K562 (cell line): ENCODE results near the gene ANKS1A. TPM values are rescaled to one million over a fixed set of nuclear protein-coding genes. Genes with fewer than 3 reads are reported as not detected.

Experiments
- ATAC-seq: fragments of 200-7000 bp; cut with Tn5 transposase; 3 replicates; pipeline ENCODE4 v1.9.1; 2020; ENCODE audit warnings: moderate library complexity
- BruUV-seq: library from RNA; stranded (reverse); fragments of 400-500 nt; replicated peaks from 2 replicates; lab custom pipeline; 2021; lab: Mats Ljungman, UMichigan
- CTCF ChIA-PET: fragments of 300-600 bp; formaldehyde crosslinking; extraction: SDS; loops from one replicate; lab custom pipeline; 2021; ENCODE audit warnings: low intra/inter-chr PET ratio; lab: Yijun Ruan, JAX
- POLR2A ChIA-PET: fragments of 300-600, 350-650 bp; sonication (Branson Sonifier 250); formaldehyde crosslinking; extraction: SDS; loops from one replicate; lab custom pipeline; 2021; ENCODE audit warnings: antibody characterized with exemption, inconsistent platforms; lab: Yijun Ruan, JAX
- DNase-seq, 4 experiments: peaks; one replicate each; pipeline versions ENCODE4 v3.0.0 to v3.0.0-alpha.2; 2011 to 2018; ENCODE audit warnings: low spot score in 3 of 4, mixed read lengths in 3 of 4; ENCODE audit errors: extremely low read depth in 1 of 4
- FAIRE-seq: peaks from 2 replicates; lab custom pipeline; 2011; peaks lifted over from hg19 to GRCh38; lab: Jason Lieb, UNC
- H2AFZ ChIP-seq: 2 replicates; pipeline ENCODE4 v1.6.0; 2011; ENCODE audit warnings: low read depth, low read length, control low read depth, inconsistent platforms
- H3K27ac ChIP-seq: fragments of 200-600 bp; 3 replicates; pipeline ENCODE4 v1.8.0; 2011; ENCODE audit warnings: low read depth, mild to moderate bottlenecking, control low read depth, inconsistent platforms, low read length, moderate library complexity, mixed read lengths; ENCODE audit errors: extremely low read depth
- H3K27me3 ChIP-seq, 2 experiments: fragments of 300-600 bp in 1 of 2; 2 replicates in 1 of 2; 3 replicates in 1 of 2; pipeline versions ENCODE4 v1.6.0 to v1.8.0; 2011; ENCODE audit warnings: inconsistent platforms in 2 of 2, low read length in 2 of 2, mild to moderate bottlenecking in 1 of 2, mixed read lengths in 1 of 2, moderate library complexity in 1 of 2; ENCODE audit not compliant: control insufficient read depth in 2 of 2, insufficient read depth in 2 of 2
- H3K36me3 ChIP-seq: fragments of 300-600 bp; 3 replicates; pipeline ENCODE4 v1.8.0; 2011; ENCODE audit warnings: mild to moderate bottlenecking, low read length, inconsistent platforms; ENCODE audit not compliant: control insufficient read depth, insufficient read depth
- H3K4me1 ChIP-seq, 2 experiments: fragments of 200-600 bp in 1 of 2; replicated peaks in 1 of 2; 2 replicates in 1 of 2; 3 replicates in 1 of 2; pipeline versions ENCODE4 v1.5.1 to v1.8.0; 2011; ENCODE audit warnings: inconsistent platforms in 2 of 2, low read length in 2 of 2, mild to moderate bottlenecking in 1 of 2, mixed read lengths in 1 of 2, moderate library complexity in 1 of 2; ENCODE audit not compliant: control insufficient read depth in 2 of 2, insufficient read depth in 2 of 2
- H3K4me2 ChIP-seq: 2 replicates; pipeline ENCODE4 v1.6.1; 2011; ENCODE audit warnings: low read length, control low read depth, inconsistent platforms, mixed read lengths; ENCODE audit not compliant: insufficient read depth
- H3K4me3 ChIP-seq: fragments of 200-600 bp; sonication (generic), shearing (Covaris generic); 2 replicates; pipeline ENCODE4 v1.5.1; 2016; ENCODE audit warnings: control low read depth, inconsistent platforms
- H3K79me2 ChIP-seq: fragments of 200-600 bp; 3 replicates; pipeline ENCODE4 v1.8.0; 2011; ENCODE audit warnings: low read length, inconsistent platforms; ENCODE audit not compliant: control insufficient read depth, insufficient read depth
- H3K9ac ChIP-seq, 2 experiments: 2 replicates each; pipeline versions ENCODE4 v1.6.0 to v1.6.1; 2011; ENCODE audit warnings: low read depth in 2 of 2, low read length in 2 of 2, control low read depth in 1 of 2, inconsistent platforms in 1 of 2, mild to moderate bottlenecking in 1 of 2, mixed read lengths in 1 of 2; ENCODE audit not compliant: insufficient read depth in 1 of 2
- H3K9me1 ChIP-seq: one replicate; pipeline ENCODE4 v1.6.0; 2011; ENCODE audit warnings: inconsistent platforms, mild to moderate bottlenecking, low read length, moderate library complexity; ENCODE audit not compliant: control insufficient read depth, insufficient read depth
- H3K9me3 ChIP-seq: replicated peaks from 2 replicates; pipeline ENCODE4 v1.5.1; 2011; ENCODE audit warnings: low read depth, low read length, inconsistent platforms; ENCODE audit not compliant: control insufficient read depth, insufficient read depth
- H4K20me1 ChIP-seq: replicated peaks from 2 replicates; pipeline ENCODE4 v1.6.1; 2011; ENCODE audit warnings: low read length, inconsistent platforms, mixed read lengths; ENCODE audit not compliant: control insufficient read depth, insufficient read depth
- HDAC6 ChIP-seq: IDR thresholded peaks from 2 replicates; pipeline ENCODE4 v1.6.1; 2012; ENCODE audit warnings: low read depth, mild to moderate bottlenecking, control low read depth, inconsistent platforms, low read length, moderate library complexity
- MCM3 ChIP-seq: fragments of 450-650 bp; IDR thresholded peaks from 2 replicates; pipeline ENCODE4 v1.6.1; 2016
- NR3C1 ChIP-seq: sonication (generic); formaldehyde crosslinking; IDR thresholded peaks from 2 replicates; pipeline ENCODE4 v1.8.1; 2022; ENCODE audit warnings: missing genetic modification reagents
- ZNF212 ChIP-seq: fragments of 450-650 bp; formaldehyde crosslinking; IDR thresholded peaks from 2 replicates; pipeline ENCODE4 v1.4.0; 2020; ENCODE audit warnings: mild to moderate bottlenecking
- WGBS: fragments of 100-300 bp; shearing (Covaris generic); methylation state at CpG from one replicate; pipeline ENCODE4 v1.1.6; 2016; ENCODE audit warnings: low coverage, mixed read lengths; ENCODE audit not compliant: insufficient coverage; ENCODE audit errors: missing lambda C conversion rate; 5-methylcytosine and 5-hydroxymethylcytosine counted together
- in situ Hi-C: fragments of 300-500 bp; cut with MboI; formaldehyde crosslinking; loops from 4 replicates; pipeline ENCODE4 v1.15.0; 2018; ENCODE audit warnings: inconsistent platforms, mixed read lengths
- intact Hi-C: fragments of 100-400 bp; cut with micrococcal nuclease; formaldehyde crosslinking; loops from 2 replicates; pipeline ENCODE4 v1.14.2; 2022
- polyA plus RNA-seq, 8 experiments: library from polyadenylated mRNA; depleted of rRNA in 4 of 8; stranded (reverse) in 5 of 8; unstranded in 3 of 8; fragments of >200 nt; fragmentation: Nextera tagmentation in 2 of 8; fragmentation: Illumina TruSeq in 1 of 8; extraction: Ambion mirVana in 2 of 8; extraction: Trizol in 1 of 8; gene quantifications; 2 replicates each; pipeline versions ENCODE4 v1.2.1 to v1.2.3, GENCODE V29; 2011 to 2014; ENCODE audit warnings: inconsistent platforms in 1 of 8, missing spikeins in 1 of 8
- total RNA-seq, 7 experiments: library from RNA; depleted of rRNA in 6 of 7; stranded (reverse); fragments of >200 nt in 6 of 7; fragmentation: Illumina TruSeq in 2 of 7; extraction: Trizol in 2 of 7; gene quantifications; 2 replicates each; pipeline versions ENCODE4 v1.2.1 to v1.2.3, GENCODE V29; 2011 to 2021; ENCODE audit warnings: low replicate concordance in 1 of 7
- TF ChIP-seq, protein P1 (sequence below): sonication (generic); IDR thresholded peaks from 2 replicates; pipeline ENCODE4 v1.6.1; 2016
- TF ChIP-seq, protein P2 (sequence below): sonication (generic); formaldehyde crosslinking; IDR thresholded peaks from 2 replicates; pipeline ENCODE4 v1.8.0; 2022; ENCODE audit warnings: mild to moderate bottlenecking, missing genetic modification reagents
- TF ChIP-seq, protein P3 (sequence below): fragments of 450-650 bp; formaldehyde crosslinking; IDR thresholded peaks from 2 replicates; pipeline ENCODE4 v1.4.0; 2020; ENCODE audit warnings: mild to moderate bottlenecking, moderate library complexity
- TF ChIP-seq, protein P4 (sequence below): fragments of 250-450 bp; sonication (Bioruptor Pico); IDR thresholded peaks from 2 replicates; pipeline ENCODE4 v1.5.1; 2021; ENCODE audit warnings: mild to moderate bottlenecking

The ANKS1A gene
- total and polyA plus RNA-seq, 9 of the 15 experiments (the other 6 are each of a cell fraction or from before 2014, with no cell fraction given), result 1.1 to 13.8 (median 5.3) TPM

DNA sequence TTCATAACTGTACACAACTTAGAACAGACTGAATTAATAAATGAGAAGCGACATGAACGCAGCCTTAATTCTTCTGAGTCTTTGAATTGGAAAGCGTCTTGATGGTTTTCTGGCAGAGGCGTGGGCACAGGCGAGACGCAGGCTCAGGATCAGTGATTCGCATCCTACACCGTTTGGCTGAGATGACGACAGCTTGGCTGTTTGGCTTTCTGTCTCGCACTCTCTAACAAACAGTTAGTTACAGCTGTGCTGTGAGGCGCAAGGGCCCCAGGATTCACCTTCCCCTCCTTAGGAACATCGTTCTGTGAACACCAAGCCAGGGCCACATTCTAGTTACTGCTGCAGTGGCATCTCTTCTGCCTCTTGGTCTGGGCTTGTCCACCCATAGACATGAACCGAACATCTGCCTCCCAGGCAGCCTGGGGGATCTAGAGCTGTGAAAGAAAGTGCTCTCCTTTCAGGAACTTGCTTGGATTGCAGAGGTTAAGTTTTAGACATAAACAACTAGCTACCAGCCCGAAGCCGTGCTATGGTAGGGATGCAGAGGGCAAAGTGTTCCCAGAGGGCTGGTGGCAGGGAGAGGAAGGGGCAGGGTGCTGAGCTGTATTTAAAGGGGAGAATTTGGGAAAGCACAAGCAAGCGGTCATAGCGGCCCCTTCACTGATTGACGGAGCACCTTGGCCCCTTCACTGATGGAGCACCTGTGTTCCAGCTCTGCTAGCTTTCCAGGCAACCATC is 202.5 kb downstream of the ANKS1A start:
- Histone ChIP-seq H3K4me1 (no peaks in the 10 kb centered on the region), H3K9ac (peak overlapping the region in 1 of 2 experiments; percentile 71; a peak in 1 of 4 replicates), H3K27ac (no peak overlapping the region), H3K27me3 (peaks cover 0 to 6% of the 10 kb centered on the region in 2 experiments; a peak in 1 of 5 replicates), H3K4me2 (no peak overlapping the region), H3K4me3 (no peak overlapping the region), H4K20me1 (no peaks in the 10 kb centered on the region), H3K9me1 (no peaks in the 10 kb centered on the region), H3K36me3 (peaks cover 4% of the 10 kb centered on the region; the same call in 1 of the 3 replicates), H3K79me2 (no peaks in the 10 kb centered on the region), H3K9me3 (no peaks in the 10 kb centered on the region), H2AFZ (no peak overlapping the region)
- ChIA-PET POLR2A (interaction anchor here (0.7 to 1.1 kb wide), 4 partner anchors 11 to 654 kb away, joined by 3 to 4 read pairs (median 4); no protein-coding TSS in a partner anchor), CTCF (no interaction called here)
- ATAC-seq (no peak), FAIRE-seq (no peak), DNase-seq (no peak)
- intact Hi-C loops (no loop called here), in situ Hi-C loops (no loop called here)
- no TSS peak for BruUV-seq
- WGBS, result 66% methylated on average over 18 of the region's 18 CpGs
- TF ChIP-seq ZNF212 (CRISPR knock-in tag) (no peak), HDAC6 (no peak), NR3C1 (no peak), MCM3 (no peak)
- TF ChIP-seq, protein P1, sequence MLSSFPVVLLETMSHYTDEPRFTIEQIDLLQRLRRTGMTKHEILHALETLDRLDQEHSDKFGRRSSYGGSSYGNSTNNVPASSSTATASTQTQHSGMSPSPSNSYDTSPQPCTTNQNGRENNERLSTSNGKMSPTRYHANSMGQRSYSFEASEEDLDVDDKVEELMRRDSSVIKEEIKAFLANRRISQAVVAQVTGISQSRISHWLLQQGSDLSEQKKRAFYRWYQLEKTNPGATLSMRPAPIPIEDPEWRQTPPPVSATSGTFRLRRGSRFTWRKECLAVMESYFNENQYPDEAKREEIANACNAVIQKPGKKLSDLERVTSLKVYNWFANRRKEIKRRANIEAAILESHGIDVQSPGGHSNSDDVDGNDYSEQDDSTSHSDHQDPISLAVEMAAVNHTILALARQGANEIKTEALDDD, result no peak
- TF ChIP-seq, protein P2, sequence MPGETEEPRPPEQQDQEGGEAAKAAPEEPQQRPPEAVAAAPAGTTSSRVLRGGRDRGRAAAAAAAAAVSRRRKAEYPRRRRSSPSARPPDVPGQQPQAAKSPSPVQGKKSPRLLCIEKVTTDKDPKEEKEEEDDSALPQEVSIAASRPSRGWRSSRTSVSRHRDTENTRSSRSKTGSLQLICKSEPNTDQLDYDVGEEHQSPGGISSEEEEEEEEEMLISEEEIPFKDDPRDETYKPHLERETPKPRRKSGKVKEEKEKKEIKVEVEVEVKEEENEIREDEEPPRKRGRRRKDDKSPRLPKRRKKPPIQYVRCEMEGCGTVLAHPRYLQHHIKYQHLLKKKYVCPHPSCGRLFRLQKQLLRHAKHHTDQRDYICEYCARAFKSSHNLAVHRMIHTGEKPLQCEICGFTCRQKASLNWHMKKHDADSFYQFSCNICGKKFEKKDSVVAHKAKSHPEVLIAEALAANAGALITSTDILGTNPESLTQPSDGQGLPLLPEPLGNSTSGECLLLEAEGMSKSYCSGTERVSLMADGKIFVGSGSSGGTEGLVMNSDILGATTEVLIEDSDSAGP, result no peak
- TF ChIP-seq, protein P3, sequence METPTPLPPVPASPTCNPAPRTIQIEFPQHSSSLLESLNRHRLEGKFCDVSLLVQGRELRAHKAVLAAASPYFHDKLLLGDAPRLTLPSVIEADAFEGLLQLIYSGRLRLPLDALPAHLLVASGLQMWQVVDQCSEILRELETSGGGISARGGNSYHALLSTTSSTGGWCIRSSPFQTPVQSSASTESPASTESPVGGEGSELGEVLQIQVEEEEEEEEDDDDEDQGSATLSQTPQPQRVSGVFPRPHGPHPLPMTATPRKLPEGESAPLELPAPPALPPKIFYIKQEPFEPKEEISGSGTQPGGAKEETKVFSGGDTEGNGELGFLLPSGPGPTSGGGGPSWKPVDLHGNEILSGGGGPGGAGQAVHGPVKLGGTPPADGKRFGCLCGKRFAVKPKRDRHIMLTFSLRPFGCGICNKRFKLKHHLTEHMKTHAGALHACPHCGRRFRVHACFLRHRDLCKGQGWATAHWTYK (CRISPR knock-in tag), result no peak
- TF ChIP-seq, protein P4, sequence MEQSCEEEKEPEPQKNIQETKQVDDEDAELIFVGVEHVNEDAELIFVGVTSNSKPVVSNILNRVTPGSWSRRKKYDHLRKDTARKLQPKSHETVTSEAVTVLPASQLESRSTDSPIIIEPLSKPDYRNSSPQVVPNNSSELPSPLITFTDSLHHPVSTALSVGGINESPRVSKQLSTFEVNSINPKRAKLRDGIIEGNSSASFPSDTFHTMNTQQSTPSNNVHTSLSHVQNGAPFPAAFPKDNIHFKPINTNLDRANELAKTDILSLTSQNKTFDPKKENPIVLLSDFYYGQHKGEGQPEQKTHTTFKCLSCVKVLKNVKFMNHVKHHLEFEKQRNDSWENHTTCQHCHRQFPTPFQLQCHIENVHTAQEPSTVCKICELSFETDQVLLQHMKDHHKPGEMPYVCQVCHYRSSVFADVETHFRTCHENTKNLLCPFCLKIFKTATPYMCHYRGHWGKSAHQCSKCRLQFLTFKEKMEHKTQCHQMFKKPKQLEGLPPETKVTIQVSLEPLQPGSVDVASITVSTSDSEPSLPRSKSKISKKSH (CRISPR knock-in tag), result no peak
